Spinal cord (tissue), 10 donors: ENCODE measurements around the gene ZC3HAV1. TPM values are rescaled to one million over a fixed set of nuclear protein-coding genes. Genes with fewer than 3 reads are reported as not detected.
"Not testable (repeated sequence)": the region's sequence is repeated elsewhere in the genome, so short reads cannot be mapped to it uniquely, and the experiment has no call there.

Experiments
- DNase-seq, 6 donors: peaks; one replicate each; pipeline versions ENCODE4 v3.0.0 to v3.0.0-alpha.2; 2013 to 2015; ENCODE audit warnings: low spot score in 6 of 6, low read depth in 4 of 6
- H3K27ac ChIP-seq: one replicate; pipeline ENCODE4 v1.5.1; 2013; ENCODE audit warnings: low read depth, low read length, control low read depth
- H3K27me3 ChIP-seq: one replicate; pipeline ENCODE4 v1.6.1; 2013; ENCODE audit warnings: low read length; ENCODE audit not compliant: control insufficient read depth, insufficient read depth
- H3K36me3 ChIP-seq: one replicate; pipeline ENCODE4 v1.6.1; 2013; ENCODE audit warnings: low read length; ENCODE audit not compliant: control insufficient read depth, insufficient read depth
- H3K4me1 ChIP-seq: one replicate; pipeline ENCODE4 v1.6.1; 2013; ENCODE audit warnings: low read length; ENCODE audit not compliant: control insufficient read depth, insufficient read depth
- H3K4me3 ChIP-seq: one replicate; pipeline ENCODE4 v1.5.1; 2013; ENCODE audit warnings: low read depth, low read length, control low read depth
- H3K9me3 ChIP-seq: one replicate; pipeline ENCODE4 v1.6.1; 2013; ENCODE audit warnings: low read length; ENCODE audit not compliant: control insufficient read depth, insufficient read depth
- WGBS: methylation state at CpG from one replicate; pipeline ENCODE4 v1.1.5; 2013; ENCODE audit warnings: missing lambda C conversion rate; ENCODE audit not compliant: insufficient coverage; 5-methylcytosine and 5-hydroxymethylcytosine counted together
- polyA plus RNA-seq, 2 donors: library from polyadenylated mRNA; unstranded; fragments of 120-200 nt; gene quantifications; one replicate each; pipeline ENCODE4 v1.2.1, GENCODE V29; 2013; ENCODE audit not compliant: insufficient read length in 2 of 2
- total RNA-seq, 2 donors: library from RNA; depleted of rRNA in 1 of 2; stranded (reverse); fragments of 120-200 nt in 1 of 2; fragments of >200 nt in 1 of 2; gene quantifications; one replicate each; pipeline versions ENCODE4 v1.2.3 to v1.2.4, GENCODE V29; 2013 to 2014
- donor health status: healthy.

ZC3HAV1 gene
- total and polyA plus RNA-seq, 4 donors: 9.5 to 25.2 (median 17.4) TPM

DNA sequence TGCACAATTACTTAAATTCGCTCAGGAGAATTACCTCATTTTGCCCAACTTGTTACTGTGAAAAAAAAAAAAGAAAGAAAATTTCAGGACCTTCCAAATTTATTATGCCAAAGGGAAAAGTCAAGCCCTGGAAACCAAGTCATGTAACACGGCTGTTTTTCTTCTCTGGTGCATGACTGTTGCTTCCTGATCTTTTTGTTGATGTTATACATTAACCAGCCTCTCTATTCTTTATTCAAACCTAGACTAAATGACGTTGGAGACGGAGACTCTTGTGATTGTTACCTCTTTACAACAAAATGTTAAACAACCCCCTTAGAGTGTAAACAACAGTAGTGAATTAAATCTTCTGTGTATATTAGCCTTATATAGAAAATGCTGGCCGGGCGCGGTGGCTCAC is 16.1 kb upstream of the ZC3HAV1 start:
- H3K4me3 ChIP-seq: no peak overlapping the region
- H3K27ac ChIP-seq: no peak overlapping the region

DNA sequence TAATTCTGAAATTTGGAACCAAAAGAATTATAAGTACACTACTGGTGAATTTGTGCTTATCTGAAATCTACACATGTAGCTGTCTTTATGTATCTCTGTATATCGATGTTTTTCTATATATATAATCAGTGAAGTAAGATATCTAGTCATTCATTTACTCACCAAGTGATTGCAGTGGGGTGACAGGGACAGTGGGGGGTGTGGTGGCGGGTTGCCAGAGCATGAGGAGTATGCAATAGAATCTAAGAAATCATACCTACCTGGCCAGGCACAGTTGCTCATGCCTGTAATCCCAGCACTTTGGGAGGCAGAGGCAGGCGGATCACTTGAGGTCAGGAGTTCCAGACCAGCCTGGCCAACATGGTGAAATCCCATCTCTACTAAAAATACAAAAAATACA is 15.5 kb upstream of the ZC3HAV1 start:
- H3K4me3 ChIP-seq, H3K27me3 ChIP-seq, H3K36me3 ChIP-seq, H3K4me1 ChIP-seq, DNase-seq, H3K9me3 ChIP-seq, H3K27ac ChIP-seq: not testable (repeated sequence)
- WGBS: no CpG with 5 or more reads among the region's 3 CpGs

More for the DNA sequence above, 16.1 kb upstream of the ZC3HAV1 start:
- no peaks in the 10 kb centered on the region for H3K27me3 ChIP-seq
- no peaks in the 10 kb centered on the region for H3K9me3 ChIP-seq
- WGBS: no CpG with 5 or more reads among the region's 7 CpGs
- H3K36me3 ChIP-seq: no peaks in the 10 kb centered on the region
- H3K4me1 ChIP-seq: no peaks in the 10 kb centered on the region
- DNase-seq: no peak

DNA sequence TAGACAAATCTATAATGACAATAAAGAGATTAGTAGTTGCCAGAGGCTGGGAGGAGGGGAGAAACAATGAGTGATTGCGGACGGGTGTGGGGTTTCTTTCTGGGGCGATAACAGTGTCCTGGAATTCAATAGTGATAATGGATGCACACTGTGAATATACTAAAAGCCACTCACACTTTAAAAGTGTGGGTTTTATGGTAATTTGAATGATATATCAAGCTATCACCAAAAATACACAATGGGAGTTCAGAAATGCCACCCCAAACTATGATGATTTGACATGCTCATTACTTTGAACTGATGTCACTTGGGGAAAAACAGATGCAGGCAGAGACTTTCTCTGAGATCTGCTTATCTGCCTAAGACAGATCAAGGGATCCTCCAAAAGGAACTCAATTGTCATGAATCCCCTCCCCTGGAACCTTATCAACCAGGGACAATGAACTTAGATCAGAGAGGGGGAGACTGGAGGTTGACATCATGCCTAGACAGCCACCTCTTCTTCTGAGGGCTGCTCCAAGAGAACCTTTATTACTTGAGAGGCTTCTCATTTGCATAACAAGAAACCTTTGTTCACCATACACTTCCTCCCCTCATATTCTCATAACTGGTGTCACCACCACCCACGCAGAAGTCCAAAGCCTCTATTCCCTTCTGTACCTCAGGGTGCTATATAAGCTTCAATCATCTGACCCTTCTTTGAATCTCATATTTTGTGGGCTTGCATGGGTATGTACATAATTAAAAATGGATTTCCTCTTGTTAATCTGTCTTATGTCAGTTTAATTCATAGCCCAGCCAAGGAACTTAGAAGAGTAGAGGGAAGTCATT is 14.8 kb upstream of the ZC3HAV1 start:
- no peaks in the 10 kb centered on the region for H3K9me3 ChIP-seq
- DNase-seq: no peak
- WGBS: no CpG with 5 or more reads among the region's 4 CpGs
- H3K4me1 ChIP-seq: no peaks in the 10 kb centered on the region
- H3K27me3 ChIP-seq: no peaks in the 10 kb centered on the region
- H3K4me3 ChIP-seq: no peak overlapping the region
- no peaks in the 10 kb centered on the region for H3K36me3 ChIP-seq
- no peak overlapping the region for H3K27ac ChIP-seq

DNA sequence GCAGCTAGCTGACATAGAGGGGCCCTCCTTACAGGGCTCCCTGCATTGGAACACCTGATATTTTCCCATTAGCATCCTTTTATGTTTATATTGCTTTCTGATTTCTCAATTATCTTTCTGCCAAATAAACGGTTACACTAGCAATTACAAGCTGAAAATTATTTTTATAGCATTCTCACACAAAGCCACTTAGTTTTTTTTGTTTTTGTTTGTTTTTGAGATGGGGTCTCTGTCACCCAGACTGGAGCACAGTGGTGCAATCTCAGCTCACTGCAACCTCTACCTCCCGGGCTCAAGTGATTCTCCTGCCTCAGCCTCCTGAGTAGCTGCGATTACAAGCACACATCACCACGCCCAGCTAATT is 9.9 kb upstream of the ZC3HAV1 start:
- Histone ChIP-seq H3K27ac (no peak overlapping the region), H3K36me3 (no peaks in the 10 kb centered on the region), H3K9me3 (no peaks in the 10 kb centered on the region), H3K27me3 (no peaks in the 10 kb centered on the region), H3K4me3 (no peak overlapping the region), H3K4me1 (no peaks in the 10 kb centered on the region)
- DNase-seq: no peak
- no CpG with 5 or more reads among the region's 4 CpGs for WGBS

DNA sequence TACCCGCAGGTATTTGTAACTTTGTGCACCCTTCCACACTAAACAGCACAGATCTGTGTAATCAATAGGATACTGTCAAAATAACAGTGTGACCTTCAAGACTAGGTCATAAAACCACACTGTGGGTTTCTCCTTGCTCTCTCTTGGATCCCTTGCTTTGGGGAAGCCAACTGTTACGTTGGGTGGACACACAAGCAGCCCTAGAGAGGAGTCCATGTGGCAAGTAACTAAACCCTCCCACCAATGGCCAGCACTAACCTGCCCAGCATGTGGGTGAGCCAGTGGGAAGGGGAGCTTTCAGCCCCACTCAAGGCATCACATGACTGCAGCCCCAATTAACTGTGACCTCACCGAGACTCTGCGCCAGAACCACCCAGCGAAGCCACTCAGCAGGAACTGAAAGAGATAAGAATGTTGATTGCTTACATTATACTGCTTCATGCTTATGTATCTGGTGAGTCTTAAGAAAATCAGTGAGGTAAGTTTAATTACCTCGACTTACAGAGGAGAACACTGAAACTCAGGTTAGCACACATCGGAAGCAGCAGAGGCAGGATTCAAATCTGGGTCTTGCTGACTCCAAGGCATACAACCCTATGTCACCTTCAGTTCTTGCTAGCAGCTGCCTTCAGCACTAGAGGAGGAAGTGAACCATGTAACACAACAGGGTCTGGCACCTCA is 9.4 kb upstream of the ZC3HAV1 start:
- no peak for DNase-seq
- 75% methylated on average over 2 of the region's 7 CpGs for WGBS

DNA sequence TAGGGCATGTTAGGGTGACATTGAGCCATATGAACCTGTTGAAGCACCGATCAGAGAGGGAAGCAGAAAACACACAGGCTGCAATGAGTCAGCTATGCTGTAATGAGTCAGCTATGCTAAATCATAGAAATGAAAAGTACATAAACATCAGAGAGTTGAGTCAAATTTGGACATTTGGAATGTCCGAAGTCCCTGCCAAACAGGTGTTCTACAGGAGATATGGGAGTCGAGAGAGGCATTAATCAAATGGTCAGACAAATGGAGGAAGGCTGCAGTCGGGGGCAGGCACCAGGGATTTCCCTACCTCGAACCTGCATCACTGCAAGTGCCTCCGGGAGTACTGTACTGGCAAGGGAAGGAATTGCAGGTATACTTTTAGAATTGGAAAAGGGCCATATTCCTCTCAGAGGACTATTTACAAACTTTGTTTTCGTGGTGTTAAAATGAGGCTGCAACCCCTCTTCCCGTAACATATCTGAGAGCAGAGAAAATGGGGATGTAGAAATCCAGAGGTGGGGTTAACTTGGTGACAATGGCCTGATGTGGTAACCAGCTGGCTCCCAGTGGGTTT is 8.8 kb upstream of the ZC3HAV1 start:
- Histone ChIP-seq H3K4me3 (no peak overlapping the region), H3K27ac (no peak overlapping the region), H3K27me3 (no peaks in the 10 kb centered on the region), H3K4me1 (no peaks in the 10 kb centered on the region), H3K36me3 (no peaks in the 10 kb centered on the region), H3K9me3 (no peaks in the 10 kb centered on the region)
- 83% methylated on average over 3 of the region's 8 CpGs for WGBS
- DNase-seq: no peak

More for the DNA sequence above, 9.4 kb upstream of the ZC3HAV1 start:
- Histone ChIP-seq H3K9me3 (no peaks in the 10 kb centered on the region), H3K36me3 (no peaks in the 10 kb centered on the region), H3K27ac (no peak overlapping the region), H3K27me3 (no peaks in the 10 kb centered on the region), H3K4me3 (no peak overlapping the region), H3K4me1 (no peaks in the 10 kb centered on the region)

DNA sequence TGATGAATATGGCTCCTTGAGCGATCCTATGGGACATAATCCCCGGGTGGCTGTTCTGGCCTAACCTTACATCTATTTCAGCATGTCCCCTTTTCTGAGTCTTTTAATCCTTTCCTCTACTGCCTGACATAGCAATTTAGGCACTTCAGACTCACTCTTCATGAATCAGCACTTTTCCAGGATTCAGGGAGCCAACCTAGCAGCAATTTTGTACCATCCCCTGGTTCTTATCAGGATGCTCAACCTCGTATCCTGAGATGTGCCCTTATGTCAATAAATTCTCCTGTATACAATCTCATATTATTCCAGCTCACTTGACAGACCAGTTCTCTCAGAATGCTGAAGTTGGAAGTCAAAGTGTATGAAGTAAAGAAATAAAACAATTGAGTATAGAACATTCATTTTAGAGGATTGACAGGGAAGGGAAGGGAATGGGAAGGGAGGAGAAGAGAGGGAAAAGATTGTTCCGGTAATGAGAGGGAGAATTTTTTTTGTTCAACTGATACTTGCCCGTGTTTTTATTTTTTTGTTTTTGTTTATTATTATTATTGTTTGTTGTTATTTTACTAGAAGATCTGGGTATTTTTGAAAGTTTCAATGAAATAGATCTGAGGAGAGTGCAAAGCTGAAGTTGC is 8.2 kb upstream of the ZC3HAV1 start:
- Histone ChIP-seq H3K4me3 (no peak overlapping the region), H3K36me3 (no peaks in the 10 kb centered on the region), H3K4me1 (no peaks in the 10 kb centered on the region), H3K9me3 (no peaks in the 10 kb centered on the region), H3K27me3 (no peaks in the 10 kb centered on the region), H3K27ac (no peak overlapping the region)
- no peak for DNase-seq
- WGBS: 90% methylated on average over 3 of the region's 5 CpGs

DNA sequence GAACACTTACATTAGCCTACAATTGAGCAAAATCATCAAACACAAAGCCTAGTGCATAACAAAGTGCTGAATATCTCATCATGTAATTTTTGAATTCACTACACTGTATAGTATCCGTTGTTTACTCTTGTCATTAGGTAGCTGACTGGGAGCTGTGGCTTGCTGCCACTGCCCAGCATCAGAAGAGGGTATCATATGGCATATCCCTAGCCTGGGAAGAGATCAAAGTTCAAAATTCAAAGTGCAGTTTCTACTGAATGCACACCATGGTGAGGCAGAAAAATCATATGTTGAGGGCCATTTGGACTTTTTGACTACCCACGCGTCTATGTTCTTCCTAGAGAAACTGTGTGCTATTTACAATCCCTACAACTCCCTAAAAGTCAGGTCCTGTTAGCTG is 7.5 kb upstream of the ZC3HAV1 start:
- no peaks in the 10 kb centered on the region for H3K4me1 ChIP-seq
- H3K27me3 ChIP-seq: no peaks in the 10 kb centered on the region
- H3K27ac ChIP-seq: no peak overlapping the region
- DNase-seq: no peak
- no peak overlapping the region for H3K4me3 ChIP-seq
- no peaks in the 10 kb centered on the region for H3K36me3 ChIP-seq
- 95% methylated on average over 2 of the region's 3 CpGs for WGBS
- H3K9me3 ChIP-seq: no peaks in the 10 kb centered on the region

DNA sequence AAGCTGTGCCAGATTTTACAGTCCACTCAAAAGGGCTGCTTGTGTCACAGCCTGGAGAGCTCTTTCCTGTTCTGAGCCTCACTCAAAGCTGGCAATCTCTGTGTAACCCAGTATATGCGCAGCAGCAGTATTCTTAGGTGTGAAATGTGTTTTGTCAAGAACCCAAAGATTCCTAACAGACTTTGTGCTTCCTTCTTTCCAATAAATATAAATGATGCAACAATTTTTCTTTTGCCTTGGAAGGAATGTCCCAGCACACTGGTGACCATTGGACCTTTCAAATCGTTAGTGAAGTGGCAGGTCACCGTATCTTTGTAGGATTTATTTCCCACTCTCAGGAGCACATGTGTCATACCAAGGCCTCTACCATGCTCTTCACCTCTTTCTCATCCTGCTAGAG is 5.6 kb upstream of the ZC3HAV1 start:
- Histone ChIP-seq H3K36me3 (no peaks in the 10 kb centered on the region), H3K4me1 (no peaks in the 10 kb centered on the region), H3K4me3 (no peak overlapping the region), H3K27ac (no peak overlapping the region), H3K9me3 (no peaks in the 10 kb centered on the region), H3K27me3 (peaks cover 3% of the 10 kb centered on the region)
- DNase-seq: no peak
- no CpG with 5 or more reads among the region's 3 CpGs for WGBS
